Heart right ventricle (tissue), 16 donors: ENCODE results near the gene ZNF618. TPM values are rescaled to one million over a fixed set of nuclear protein-coding genes. Genes with fewer than 3 reads are reported as not detected.

Experiments used
- ATAC-seq, 8 donors: fragments of 200-7000 bp; cut with Tn5 transposase; one replicate each; pipeline ENCODE4 v1.9.1; 2020; ENCODE audit warnings: mild to moderate bottlenecking in 8 of 8, moderate library complexity in 8 of 8, moderate number of reproducible peaks in 1 of 8
- DNase-seq, 2 donors: peaks; one replicate each; pipeline ENCODE4 v3.0.0-alpha.2; 2020
- H3K27ac ChIP-seq, 10 donors: fragments of 200-600 bp; sonication (generic) in 2 of 10; one replicate each; pipeline versions ENCODE4 v1.5.0 to v1.8.0; 2020 to 2022; ENCODE audit warnings: mild to moderate bottlenecking in 3 of 10
- H3K27me3 ChIP-seq, 7 donors: fragments of 200-600 bp; one replicate each; pipeline ENCODE4 v1.8.0; 2021 to 2022; ENCODE audit warnings: mild to moderate bottlenecking in 2 of 7
- H3K36me3 ChIP-seq, 9 donors: fragments of 200-600 bp; sonication (generic) in 1 of 9; one replicate each; pipeline versions ENCODE4 v1.5.0 to v1.8.0; 2020 to 2022; ENCODE audit warnings: mild to moderate bottlenecking in 2 of 9
- H3K4me1 ChIP-seq, 9 donors: fragments of 200-600 bp; sonication (generic) in 1 of 9; one replicate each; pipeline versions ENCODE4 v1.5.0 to v1.8.0; 2020 to 2022; ENCODE audit warnings: mild to moderate bottlenecking in 4 of 9
- H3K4me3 ChIP-seq, 10 donors: fragments of 200-600 bp; sonication (generic) in 2 of 10; one replicate each; pipeline versions ENCODE4 v1.5.0 to v1.8.0; 2020 to 2022; ENCODE audit warnings: mild to moderate bottlenecking in 7 of 10, moderate library complexity in 2 of 10
- H3K9me3 ChIP-seq, 11 donors: fragments of 200-600 bp in 10 of 11; sonication (generic) in 2 of 11; one replicate each; pipeline versions ENCODE4 v1.5.0 to v1.8.0; 2013 to 2022; ENCODE audit warnings: mild to moderate bottlenecking in 2 of 11, control low read depth in 1 of 11, moderate library complexity in 1 of 11
- WGBS, 2 donors: extraction: QIAGEN DNeasy Blood & Tissue Kit; methylation state at CpG; one replicate each; pipeline ENCODE4 v1.1.7; 2013; ENCODE audit warnings: inconsistent platforms in 1 of 2; 5-methylcytosine and 5-hydroxymethylcytosine counted together
- intact Hi-C, 10 donors: fragments of 100-400 bp; cut with DNase I; formaldehyde crosslinking; loops; one replicate each; pipeline versions ENCODE4 v1.11.1 to v1.14.2; 2022
- polyA plus RNA-seq, 2 donors: library from polyadenylated mRNA; stranded (reverse); fragments of 200-250 nt; gene quantifications; one replicate each; pipeline ENCODE4 v1.2.3, GENCODE V29; 2013
- total RNA-seq, 10 donors: library from RNA; stranded (reverse); fragmentation: NEBNext Ultra II Directional in 3 of 10; extraction: Animal tissue kit (Norgen Biotek cat#: 25700) in 3 of 10; gene quantifications; one replicate each; pipeline versions ENCODE4 v1.2.1 to v1.2.4, GENCODE V29; 2021 to 2023
- TF ChIP-seq, protein P1 (sequence below), 9 donors: fragments of 200-600 bp; sonication (generic) in 2 of 9; IDR thresholded peaks; one replicate each; pipeline versions ENCODE4 v1.5.0 to v1.8.0; 2021 to 2022; ENCODE audit warnings: antibody characterized with exemption in 9 of 9, mild to moderate bottlenecking in 5 of 9, moderate library complexity in 1 of 9
- donor health status: Arrhythmogenic right ventricular cardiomyopathy.
- donor health status: ischemic (EF 13 %, LVEDD 7.1; RV severe dilation, severe dysfunction).
- donor health status: healthy with polysubstance abuse.
- donor health status: DM: no; HTN: yes; CAD: no.
- donor health status: DM: no; HTN: no; CAD: no.
- donor health status: ischemic (EF 25% LVEDD 6.9; RV normal size, moderate dysfunction).
- donor health status: ischemic (EF 25% LVEDD 5.7; RV mildly dilated, moderate dysfunction).
- donor health status: healthy.
- donor health status: DM: yes; HTN: yes; CAD: no.
- donor health status: Ischemic cardiomyopathy.
- donor health status: ischemic (EF 35%, LVEDD 5.7; RV mildly dilated, moderate dysfunction).
- donor health status: nonischemic (EF 11% LVEDD 7.7; RV severe dilation, severe dysfunction).
- donor health status: DM: yes; HTN: yes; CAD: no.
- donor health status: PGD.
- donor health status: ischemic (EF 29% LVEDD 5.4; RV normal size, mild dysfunction).
- donor health status: nonischemic (EF 23%, LVEDD 6.1; RV moderate dilation, normal function).

ZNF618 gene
- total and polyA plus RNA-seq, 12 donors = 0.59 to 2.5 (median 1.6) TPM

- H3K9me3 ChIP-seq = no peaks in the 10 kb centered on the region
- no peak overlapping the region for H3K4me3 ChIP-seq
- no peak for ATAC-seq
- peak overlapping the region in 3 of 10 donors; percentile 68 to 89 (median 83) for H3K27ac ChIP-seq
- intact Hi-C loops = loop anchor here in 1 of 10 donors (5.0 kb wide), 1 partner anchor 126 kb away; the partner anchor contains the start of gene ZNF618
- H3K4me1 ChIP-seq = peaks cover 8 to 35% (median 24%) of the 10 kb centered on the region in 9 donors
- 91 to 97% methylated on average over 5 of the region's 5 CpGs for WGBS, 2 donors
- peaks cover 0 to 25% (median 0%) of the 10 kb centered on the region in 9 donors for H3K36me3 ChIP-seq
- TF ChIP-seq, protein P1, sequence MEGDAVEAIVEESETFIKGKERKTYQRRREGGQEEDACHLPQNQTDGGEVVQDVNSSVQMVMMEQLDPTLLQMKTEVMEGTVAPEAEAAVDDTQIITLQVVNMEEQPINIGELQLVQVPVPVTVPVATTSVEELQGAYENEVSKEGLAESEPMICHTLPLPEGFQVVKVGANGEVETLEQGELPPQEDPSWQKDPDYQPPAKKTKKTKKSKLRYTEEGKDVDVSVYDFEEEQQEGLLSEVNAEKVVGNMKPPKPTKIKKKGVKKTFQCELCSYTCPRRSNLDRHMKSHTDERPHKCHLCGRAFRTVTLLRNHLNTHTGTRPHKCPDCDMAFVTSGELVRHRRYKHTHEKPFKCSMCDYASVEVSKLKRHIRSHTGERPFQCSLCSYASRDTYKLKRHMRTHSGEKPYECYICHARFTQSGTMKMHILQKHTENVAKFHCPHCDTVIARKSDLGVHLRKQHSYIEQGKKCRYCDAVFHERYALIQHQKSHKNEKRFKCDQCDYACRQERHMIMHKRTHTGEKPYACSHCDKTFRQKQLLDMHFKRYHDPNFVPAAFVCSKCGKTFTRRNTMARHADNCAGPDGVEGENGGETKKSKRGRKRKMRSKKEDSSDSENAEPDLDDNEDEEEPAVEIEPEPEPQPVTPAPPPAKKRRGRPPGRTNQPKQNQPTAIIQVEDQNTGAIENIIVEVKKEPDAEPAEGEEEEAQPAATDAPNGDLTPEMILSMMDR (IDR thresholded peaks at IDR 0.05) = no peak
- H3K27me3 ChIP-seq = no peaks in the 10 kb centered on the region
- DNase-seq = peak in 1 of 2 donors; percentile 2
Observed at GRCh38 chr9:114002986-114003350, 126.9 kb downstream of the ZNF618 start.

GRCh38 chr9:114003351-114003750 lies 127.2 kb downstream of the ZNF618 start:
- Histone ChIP-seq H3K27ac (peak overlapping the region in 6 of 10 donors; percentile 62 to 89 (median 74)), H3K4me3 (no peak overlapping the region), H3K36me3 (peaks cover 0 to 28% (median 0%) of the 10 kb centered on the region in 9 donors), H3K27me3 (no peaks in the 10 kb centered on the region), H3K4me1 (peaks cover 8 to 35% (median 24%) of the 10 kb centered on the region in 9 donors), H3K9me3 (no peaks in the 10 kb centered on the region)
- intact Hi-C loops = loop anchor here in 1 of 10 donors (5.0 kb wide), 1 partner anchor 126 kb away; the partner anchor contains the start of gene ZNF618
- no peak for ATAC-seq
- TF ChIP-seq, protein P1 (IDR thresholded peaks at IDR 0.05) = no peak
- no peak for DNase-seq
- WGBS, 2 donors = 80 to 88% methylated on average over 7 of the region's 7 CpGs

DNA sequence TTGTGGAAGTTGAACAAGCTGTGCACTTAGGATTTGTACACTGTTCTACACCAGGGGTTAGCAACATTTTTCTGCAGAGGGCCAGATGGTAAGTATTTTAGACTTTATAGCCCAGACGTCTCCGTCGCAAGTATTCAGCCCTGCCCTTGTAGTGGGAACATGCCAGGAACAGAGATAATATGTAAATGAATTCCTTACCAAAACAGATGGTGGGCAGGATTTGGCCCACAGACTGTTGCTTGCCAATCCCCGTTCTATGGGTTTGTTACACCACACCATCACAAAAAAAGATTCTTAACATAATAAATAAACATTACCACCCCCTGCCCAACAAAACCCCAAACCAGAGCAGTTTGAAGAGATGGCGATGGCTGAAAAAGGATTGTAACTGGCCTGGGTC lies 127.6 kb downstream of the ZNF618 start:
- intact Hi-C loops = loop anchor here in 1 of 10 donors (5.0 kb wide), 1 partner anchor 126 kb away; the partner anchor contains the start of gene ZNF618
- 23 to 28% methylated on average over 5 of the region's 5 CpGs for WGBS, 2 donors
- H3K4me1 ChIP-seq = peaks cover 8 to 35% (median 23%) of the 10 kb centered on the region in 9 donors
- peaks cover 0 to 32% (median 0%) of the 10 kb centered on the region in 9 donors for H3K36me3 ChIP-seq
- TF ChIP-seq, protein P1 (IDR thresholded peaks at IDR 0.05) = no peak
- no peaks in the 10 kb centered on the region for H3K9me3 ChIP-seq
- peak overlapping the region; percentile 38 to 89 (median 66) for H3K27ac ChIP-seq
- no peaks in the 10 kb centered on the region for H3K27me3 ChIP-seq
- DNase-seq (peak in 1 of 2 donors; percentile 3), ATAC-seq (peak in 2 of 8 donors; percentile 20 to 26)
- H3K4me3 ChIP-seq = peak overlapping the region in 5 of 10 donors; percentile 8 to 33 (median 23)

DNA sequence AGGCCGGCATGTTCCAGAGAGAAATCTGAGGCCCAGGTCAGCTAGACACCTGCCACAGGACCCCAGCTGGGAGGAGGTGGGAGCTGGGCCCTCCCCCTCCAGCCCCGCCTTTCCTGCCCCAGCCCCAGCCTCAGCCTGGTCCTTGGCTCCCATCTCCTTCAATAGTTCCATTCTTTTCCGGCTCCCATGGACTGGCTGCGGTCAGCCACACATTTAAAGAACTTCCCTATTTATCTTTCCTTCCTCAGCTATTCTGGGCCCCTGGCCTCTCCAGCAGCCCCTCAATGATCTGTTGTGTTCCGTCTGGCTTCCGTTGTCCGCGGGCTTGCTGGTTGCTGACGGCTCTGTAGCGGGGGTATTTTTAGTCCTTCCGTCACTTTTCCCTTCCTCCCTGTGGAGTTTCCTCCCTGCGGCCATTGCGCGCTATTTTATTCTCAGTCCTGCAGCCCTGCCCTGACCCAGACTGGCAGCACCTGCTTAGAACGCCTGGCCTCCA lies 128.2 kb downstream of the ZNF618 start:
- intact Hi-C loops = loop anchor here in 1 of 10 donors (5.0 kb wide), 1 partner anchor 127 kb away; the partner anchor contains the start of gene ZNF618
- peak; percentile 59 to 89 for DNase-seq
- Histone ChIP-seq H3K27ac (peak overlapping the region; percentile 38 to 89 (median 66)), H3K36me3 (peaks cover 0 to 34% (median 0%) of the 10 kb centered on the region in 9 donors), H3K9me3 (no peaks in the 10 kb centered on the region), H3K4me3 (peak overlapping the region in 5 of 10 donors; percentile 8 to 33 (median 23)), H3K4me1 (peaks cover 8 to 35% (median 23%) of the 10 kb centered on the region in 9 donors), H3K27me3 (no peaks in the 10 kb centered on the region)
- ATAC-seq = peak; percentile 89 to 95 (median 93)
- WGBS, 2 donors = 9 to 13% methylated on average over 15 of the region's 15 CpGs
- TF ChIP-seq, protein P1 (IDR thresholded peaks at IDR 0.05) = peak in 3 of 9 donors; percentile 6 to 16 (median 9)
